Measurements from ENCODE around the gene SUSD1. TPM values are rescaled to one million over a fixed set of nuclear protein-coding genes. Genes with fewer than 3 reads are reported as not detected.

Gene SUSD1
- total and polyA plus RNA-seq, 9 of the 15 experiments (the other 6 are each of a cell fraction or from before 2014, with no cell fraction given): 10.9 to 44.4 (median 36.1) TPM

- 0 out of 2 replicates have a peak, but pooled peaks have one; percentile 8 for TF ChIP-seq ZFP91 (CRISPR knock-in tag; IDR thresholded peaks at IDR 0.05)
- TF ChIP-seq HMBOX1 (IDR thresholded peaks at IDR 0.05): peak; percentile 39; the same call in 1 of the 2 replicates
- no peak for TF ChIP-seq RBM15 (IDR thresholded peaks at IDR 0.05; ENCODE audit: insufficient read depth, low read length)
- TF ChIP-seq U2AF2 (optimal IDR thresholded peaks at IDR 0.05; ENCODE audit: low read depth, low read length): no peak
- TF ChIP-seq BRD4 (IDR thresholded peaks at IDR 0.05): no peak
- TF ChIP-seq ETS1 (conservative IDR thresholded peaks at IDR 0.05; ENCODE audit: control insufficient read depth, low read depth, low read length): no peak
- peak; percentile 76 for TF ChIP-seq SMARCA4 (IDR thresholded peaks at IDR 0.05)
- peak; percentile 87 for TF ChIP-seq ATF3 (IDR thresholded peaks at IDR 0.05)
- TF ChIP-seq ATF3 (CRISPR knock-in tag; conservative IDR thresholded peaks at IDR 0.05): no peak
- TF ChIP-seq KAT7 (CRISPR knock-in tag; IDR thresholded peaks at IDR 0.05; ENCODE audit: borderline replicate concordance): no peak
- no peak for TF ChIP-seq HNRNPH1 (optimal IDR thresholded peaks at IDR 0.05; ENCODE audit: low read depth, low read length)
- TF ChIP-seq ZFPM2 (CRISPR knock-in tag; IDR thresholded peaks at IDR 0.05): no peak
- no peak for TF ChIP-seq ZBTB8A (IDR thresholded peaks at IDR 0.05; ENCODE audit: partially characterized antibody)
- no peak for TF ChIP-seq ETV5 (CRISPR knock-in tag; IDR thresholded peaks at IDR 0.05; ENCODE audit: low read depth)
- TF ChIP-seq ZNF3 (CRISPR knock-in tag; IDR thresholded peaks at IDR 0.05): no peak
- TF ChIP-seq ZNF445 (CRISPR knock-in tag; IDR thresholded peaks at IDR 0.05; ENCODE audit: low read depth): no peak; the same call in 1 of the 2 replicates
- TF ChIP-seq IRF1 (CRISPR knock-in tag; IDR thresholded peaks at IDR 0.05; ENCODE audit: borderline replicate concordance): no peak
- TF ChIP-seq ZNF263 (CRISPR knock-in tag; IDR thresholded peaks at IDR 0.05; ENCODE audit: borderline replicate concordance): no peak
- TF ChIP-seq HES1 (IDR thresholded peaks at IDR 0.05; ENCODE audit: low read depth): 0 out of 2 replicates have a peak, but pooled peaks have one; percentile 23
These were observed 5.3 kb upstream of the SUSD1 start (continued) for GRCh38 chr9:112180387-112180881.

Measured in K562 (cell line).